ELF-1 (cell line): ENCODE measurements around the gene SMPD1.
"Not testable (repeated sequence)": the region's sequence is repeated elsewhere in the genome, so short reads cannot be mapped to it uniquely, and the experiment has no call there.

Experiments used
- DNase-seq: peaks from one replicate; pipeline ENCODE4 v3.0.0-alpha.2; 2016; ENCODE audit warnings: low read depth, low spot score

SMPD1 gene

GRCh38 chr11:6388748-6389147 is 1.5 kb upstream of the SMPD1 start:
- DNase-seq: no peak

- no peak for DNase-seq
Observed at GRCh38 chr11:6390718-6391469, 620 bp downstream of the SMPD1 start.

- DNase-seq: no peak
Observed at GRCh38 chr11:6391537-6392134, 1.4 kb downstream of the SMPD1 start.

GRCh38 chr11:6392251-6392650 is 2.0 kb downstream of the SMPD1 start:
- not testable (repeated sequence) for DNase-seq

GRCh38 chr11:6393989-6394670 is 3.9 kb downstream of the SMPD1 start:
- DNase-seq: no peak

- DNase-seq: no peak
Observed at GRCh38 chr11:6395470-6396060, 5.3 kb downstream of the SMPD1 start.

GRCh38 chr11:6397156-6397555 is 6.9 kb downstream of the SMPD1 start:
- DNase-seq: no peak

- no peak for DNase-seq
Observed at GRCh38 chr11:6397636-6398035, 7.4 kb downstream of the SMPD1 start.

GRCh38 chr11:6400431-6401345 is 10.4 kb downstream of the SMPD1 start:
- DNase-seq: no peak

- no peak for DNase-seq
Observed at GRCh38 chr11:6401464-6401863, 11.2 kb downstream of the SMPD1 start.

- no peak for DNase-seq
Observed at GRCh38 chr11:6402061-6402470, 11.8 kb downstream of the SMPD1 start.

GRCh38 chr11:6402561-6402981 is 12.3 kb downstream of the SMPD1 start:
- DNase-seq: no peak

GRCh38 chr11:6403539-6403938 is 13.3 kb downstream of the SMPD1 start:
- no peak for DNase-seq

- DNase-seq: no peak
Observed at GRCh38 chr11:6404342-6405051, 14.2 kb downstream of the SMPD1 start.

- DNase-seq: peak; percentile 81
Observed at GRCh38 chr11:6405052-6405667, 14.9 kb downstream of the SMPD1 start.

GRCh38 chr11:6405846-6406245 is 15.6 kb downstream of the SMPD1 start:
- no peak for DNase-seq

- no peak for DNase-seq
Observed at GRCh38 chr11:6406370-6406769, 16.1 kb downstream of the SMPD1 start.

GRCh38 chr11:6410695-6411430 is 20.6 kb downstream of the SMPD1 start:
- DNase-seq: no peak

GRCh38 chr11:6411594-6412031 is 21.3 kb downstream of the SMPD1 start:
- no peak for DNase-seq
